HuH-7 (cell line): ENCODE data around the gene BTBD9.

Experiments
- DNase-seq: peaks from one replicate; pipeline ENCODE4 v3.0.0; 2011; ENCODE audit warnings: low spot score

The BTBD9 gene

GRCh38 chr6:38174806-38175495, 464.8 kb downstream of the BTBD9 start:
- no peak for DNase-seq

- no peak for DNase-seq
These were observed 465.4 kb downstream of the BTBD9 start for GRCh38 chr6:38174315-38174714.

GRCh38 chr6:38173909-38174308, 465.8 kb downstream of the BTBD9 start:
- DNase-seq, result no peak

GRCh38 chr6:38172739-38173410, 466.9 kb downstream of the BTBD9 start:
- no peak for DNase-seq

- no peak for DNase-seq
These were observed 467.6 kb downstream of the BTBD9 start for GRCh38 chr6:38171997-38172738.

- no peak for DNase-seq
These were observed 468.9 kb downstream of the BTBD9 start for GRCh38 chr6:38170666-38171355.

- no peak for DNase-seq
These were observed 469.7 kb downstream of the BTBD9 start for GRCh38 chr6:38169977-38170526.

- no peak for DNase-seq
These were observed 470.3 kb downstream of the BTBD9 start for GRCh38 chr6:38169221-38169976.

- no peak for DNase-seq
These were observed 471.0 kb downstream of the BTBD9 start for GRCh38 chr6:38168699-38169098.

- DNase-seq, result no peak
These were observed 471.6 kb downstream of the BTBD9 start for GRCh38 chr6:38168126-38168525.

- DNase-seq, result no peak
These were observed 472.1 kb downstream of the BTBD9 start for GRCh38 chr6:38167598-38167997.

GRCh38 chr6:38166411-38167240, 473.1 kb downstream of the BTBD9 start:
- no peak for DNase-seq

- DNase-seq, result no peak
These were observed 475.0 kb downstream of the BTBD9 start for GRCh38 chr6:38164671-38165108.

GRCh38 chr6:38164131-38164481, 475.6 kb downstream of the BTBD9 start:
- DNase-seq, result no peak

GRCh38 chr6:38163186-38164130, 476.3 kb downstream of the BTBD9 start:
- no peak for DNase-seq

GRCh38 chr6:38162493-38163185, 477.1 kb downstream of the BTBD9 start:
- no peak for DNase-seq

GRCh38 chr6:38161754-38162492, 477.8 kb downstream of the BTBD9 start:
- DNase-seq, result no peak

- DNase-seq, result no peak
These were observed 478.4 kb downstream of the BTBD9 start for GRCh38 chr6:38161331-38161730.
